HepG2 (cell line): ENCODE results near the gene DENND2D. TPM values are rescaled to one million over a fixed set of nuclear protein-coding genes. Genes with fewer than 3 reads are reported as not detected.
A peak's percentile ranks its signal among the peaks of the same experiment; 100 is the strongest.

Source experiments
- BATF2 ChIP-seq: sonication (generic); formaldehyde crosslinking; IDR thresholded peaks from 2 replicates; pipeline ENCODE4 v1.8.0; 2022; ENCODE audit warnings: mild to moderate bottlenecking, missing genetic modification reagents, moderate library complexity
- HMG20A ChIP-seq: IDR thresholded peaks from 2 replicates; pipeline ENCODE4 v1.6.1; 2016; ENCODE audit warnings: borderline replicate concordance
- KAT7 ChIP-seq: IDR thresholded peaks from 2 replicates; pipeline ENCODE4 v1.6.1; 2018; ENCODE audit warnings: borderline replicate concordance, missing compliant biosample characterization
- LBX2 ChIP-seq: sonication (generic); formaldehyde crosslinking; IDR thresholded peaks from 2 replicates; pipeline ENCODE4 v1.5.0; 2020; ENCODE audit warnings: missing genetic modification reagents, mild to moderate bottlenecking, borderline replicate concordance
- MEF2D ChIP-seq: sonication (generic); formaldehyde crosslinking; IDR thresholded peaks from 2 replicates; pipeline ENCODE4 v1.5.1; 2020; ENCODE audit warnings: mild to moderate bottlenecking, missing genetic modification reagents
- NONO ChIP-seq, 2 experiments: fragments of 450-650 bp in 1 of 2; sonication (generic) in 1 of 2; formaldehyde crosslinking in 1 of 2; IDR thresholded peaks in 1 of 2; conservative IDR thresholded peaks in 1 of 2; 2 replicates each; pipeline versions ENCODE4 v1.6.1 to v1.8.0; 2017 to 2022; ENCODE audit warnings: mild to moderate bottlenecking in 1 of 2, missing genetic modification reagents in 1 of 2, moderate library complexity in 1 of 2
- NR2F6 ChIP-seq, 2 experiments: IDR thresholded peaks; 2 replicates each; pipeline ENCODE4 v1.6.1; 2016; ENCODE audit warnings: antibody characterized with exemption in 1 of 2, mild to moderate bottlenecking in 1 of 2
- RFXAP ChIP-seq: sonication (generic); formaldehyde crosslinking; IDR thresholded peaks from 2 replicates; pipeline ENCODE4 v1.4.0; 2020; ENCODE audit warnings: missing genetic modification reagents, borderline replicate concordance
- SSRP1 ChIP-seq: IDR thresholded peaks from 2 replicates; pipeline ENCODE4 v1.6.1; 2016; ENCODE audit warnings: control low read depth
- TAF1 ChIP-seq: sonication (generic); formaldehyde crosslinking; IDR thresholded peaks from 2 replicates; pipeline ENCODE4 v1.4.0; 2020; ENCODE audit warnings: missing genetic modification reagents
- TCF7 ChIP-seq: sonication (generic); IDR thresholded peaks from 2 replicates; pipeline ENCODE4 v1.6.1; 2016; ENCODE audit warnings: antibody characterized with exemption, low read depth
- ZKSCAN5 ChIP-seq: sonication (generic); formaldehyde crosslinking; IDR thresholded peaks from 2 replicates; pipeline ENCODE4 v1.5.1; 2020; ENCODE audit warnings: mild to moderate bottlenecking, missing genetic modification reagents
- ZKSCAN8 ChIP-seq: IDR thresholded peaks from 2 replicates; pipeline ENCODE4 v1.6.1; 2016; ENCODE audit warnings: borderline replicate concordance, missing genetic modification reagents, missing compliant biosample characterization
- ZNF460 ChIP-seq: sonication (generic); formaldehyde crosslinking; IDR thresholded peaks from 2 replicates; pipeline ENCODE4 v1.5.1; 2020; ENCODE audit warnings: missing genetic modification reagents, mild to moderate bottlenecking, borderline replicate concordance
- ZNF562 ChIP-seq: sonication (generic); formaldehyde crosslinking; IDR thresholded peaks from 2 replicates; pipeline ENCODE4 v1.8.0; 2022; ENCODE audit warnings: missing genetic modification reagents, borderline replicate concordance
- ZNF747 ChIP-seq: sonication (generic); formaldehyde crosslinking; IDR thresholded peaks from 2 replicates; pipeline ENCODE4 v1.8.1; 2023; ENCODE audit warnings: missing genetic modification reagents, mild to moderate bottlenecking, borderline replicate concordance
- ZNF75D ChIP-seq: sonication (generic); formaldehyde crosslinking; IDR thresholded peaks from 2 replicates; pipeline ENCODE4 v1.8.1; 2023; ENCODE audit warnings: missing genetic modification reagents, mild to moderate bottlenecking, borderline replicate concordance
- ZNF777 ChIP-seq: sonication (generic); formaldehyde crosslinking; IDR thresholded peaks from 2 replicates; pipeline ENCODE4 v1.4.0; 2020; ENCODE audit warnings: missing genetic modification reagents
- ZNF83 ChIP-seq: sonication (generic); formaldehyde crosslinking; IDR thresholded peaks from 2 replicates; pipeline ENCODE4 v1.4.0; 2020; ENCODE audit warnings: missing genetic modification reagents, mild to moderate bottlenecking, borderline replicate concordance
- ZSCAN22 ChIP-seq: sonication (generic); formaldehyde crosslinking; IDR thresholded peaks from 2 replicates; pipeline ENCODE4 v1.4.0; 2020; ENCODE audit warnings: mild to moderate bottlenecking, missing genetic modification reagents
- ZSCAN31 ChIP-seq: sonication (generic); formaldehyde crosslinking; IDR thresholded peaks from 2 replicates; pipeline ENCODE4 v1.5.0; 2020; ENCODE audit warnings: low read depth, mild to moderate bottlenecking, missing genetic modification reagents
- polyA plus RNA-seq, 8 experiments: library from polyadenylated mRNA; depleted of rRNA in 3 of 8; stranded (reverse) in 7 of 8; unstranded in 1 of 8; fragments of >200 nt; fragmentation: Illumina TruSeq in 4 of 8; extraction: Trizol in 4 of 8; gene quantifications; 2 replicates each; pipeline versions ENCODE4 v1.2.1 to v1.2.3, GENCODE V29; 2011 to 2016; ENCODE audit warnings: low read depth in 4 of 8, missing spikeins in 1 of 8, mixed read lengths in 1 of 8; ENCODE audit not compliant: insufficient read depth in 1 of 8
- total RNA-seq, 5 experiments: library from RNA; depleted of rRNA; stranded (reverse); fragments of >200 nt; fragmentation: Illumina TruSeq; extraction: Trizol; gene quantifications; 2 replicates each; pipeline ENCODE4 v1.2.3, GENCODE V29; 2016; ENCODE audit warnings: low read depth in 1 of 5
- TF ChIP-seq, protein P1 (sequence below): sonication (generic); formaldehyde crosslinking; IDR thresholded peaks from 2 replicates; pipeline ENCODE4 v1.5.1; 2020; ENCODE audit warnings: mild to moderate bottlenecking, missing genetic modification reagents, moderate library complexity
- TF ChIP-seq, protein P2 (sequence below): sonication (generic); formaldehyde crosslinking; IDR thresholded peaks from 2 replicates; pipeline ENCODE4 v1.5.0; 2020; ENCODE audit warnings: mild to moderate bottlenecking, missing genetic modification reagents

DENND2D gene
- total and polyA plus RNA-seq, 2 of the 13 experiments (the other 11 are each of a cell fraction or from before 2014, with no cell fraction given), result 0.04 TPM; not detected in 1

GRCh38 chr1:111222308-111223125 is 22.1 kb upstream of the DENND2D start (continued):
- TF ChIP-seq, protein P1, sequence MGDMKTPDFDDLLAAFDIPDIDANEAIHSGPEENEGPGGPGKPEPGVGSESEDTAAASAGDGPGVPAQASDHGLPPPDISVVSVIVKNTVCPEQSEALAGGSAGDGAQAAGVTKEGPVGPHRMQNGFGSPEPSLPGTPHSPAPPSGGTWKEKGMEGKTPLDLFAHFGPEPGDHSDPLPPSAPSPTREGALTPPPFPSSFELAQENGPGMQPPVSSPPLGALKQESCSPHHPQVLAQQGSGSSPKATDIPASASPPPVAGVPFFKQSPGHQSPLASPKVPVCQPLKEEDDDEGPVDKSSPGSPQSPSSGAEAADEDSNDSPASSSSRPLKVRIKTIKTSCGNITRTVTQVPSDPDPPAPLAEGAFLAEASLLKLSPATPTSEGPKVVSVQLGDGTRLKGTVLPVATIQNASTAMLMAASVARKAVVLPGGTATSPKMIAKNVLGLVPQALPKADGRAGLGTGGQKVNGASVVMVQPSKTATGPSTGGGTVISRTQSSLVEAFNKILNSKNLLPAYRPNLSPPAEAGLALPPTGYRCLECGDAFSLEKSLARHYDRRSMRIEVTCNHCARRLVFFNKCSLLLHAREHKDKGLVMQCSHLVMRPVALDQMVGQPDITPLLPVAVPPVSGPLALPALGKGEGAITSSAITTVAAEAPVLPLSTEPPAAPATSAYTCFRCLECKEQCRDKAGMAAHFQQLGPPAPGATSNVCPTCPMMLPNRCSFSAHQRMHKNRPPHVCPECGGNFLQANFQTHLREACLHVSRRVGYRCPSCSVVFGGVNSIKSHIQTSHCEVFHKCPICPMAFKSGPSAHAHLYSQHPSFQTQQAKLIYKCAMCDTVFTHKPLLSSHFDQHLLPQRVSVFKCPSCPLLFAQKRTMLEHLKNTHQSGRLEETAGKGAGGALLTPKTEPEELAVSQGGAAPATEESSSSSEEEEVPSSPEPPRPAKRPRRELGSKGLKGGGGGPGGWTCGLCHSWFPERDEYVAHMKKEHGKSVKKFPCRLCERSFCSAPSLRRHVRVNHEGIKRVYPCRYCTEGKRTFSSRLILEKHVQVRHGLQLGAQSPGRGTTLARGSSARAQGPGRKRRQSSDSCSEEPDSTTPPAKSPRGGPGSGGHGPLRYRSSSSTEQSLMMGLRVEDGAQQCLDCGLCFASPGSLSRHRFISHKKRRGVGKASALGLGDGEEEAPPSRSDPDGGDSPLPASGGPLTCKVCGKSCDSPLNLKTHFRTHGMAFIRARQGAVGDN (CRISPR knock-in tag), result peak; percentile 52
- TF ChIP-seq NR2F6 (IDR thresholded peaks at IDR 0.05), result no peak
- no peak for TF ChIP-seq NR2F6 (CRISPR knock-in tag; IDR thresholded peaks at IDR 0.05)
- TF ChIP-seq ZKSCAN5, result no peak
- TF ChIP-seq HMG20A (CRISPR knock-in tag), result 0 out of 2 replicates have a peak, but pooled peaks have one; percentile 20
- TF ChIP-seq ZNF777 (CRISPR knock-in tag), result no peak
- TF ChIP-seq NONO (IDR thresholded peaks at IDR 0.05), result no peak
- 0 out of 2 replicates have a peak, but pooled peaks have one; percentile 25 for TF ChIP-seq NONO (CRISPR knock-in tag; conservative IDR thresholded peaks at IDR 0.05)
- no peak for TF ChIP-seq LBX2 (CRISPR knock-in tag)
- no peak for TF ChIP-seq ZKSCAN8 (CRISPR knock-in tag)
- TF ChIP-seq ZNF460, result no peak
- no peak for TF ChIP-seq TAF1 (CRISPR knock-in tag)
- no peak for TF ChIP-seq MEF2D
- TF ChIP-seq ZNF562, result no peak
- TF ChIP-seq ZNF83, result no peak
- no peak for TF ChIP-seq ZNF75D (CRISPR knock-in tag)
- 0 out of 2 replicates have a peak, but pooled peaks have one; percentile 29 for TF ChIP-seq ZSCAN31
- TF ChIP-seq ZSCAN22 (CRISPR knock-in tag), result no peak
- TF ChIP-seq SSRP1 (CRISPR knock-in tag), result no peak
- TF ChIP-seq RFXAP, result no peak
- no peak for TF ChIP-seq TCF7
- no peak for TF ChIP-seq KAT7
- no peak for TF ChIP-seq ZNF747
- no peak for TF ChIP-seq BATF2 (CRISPR knock-in tag)
- TF ChIP-seq, protein P2, sequence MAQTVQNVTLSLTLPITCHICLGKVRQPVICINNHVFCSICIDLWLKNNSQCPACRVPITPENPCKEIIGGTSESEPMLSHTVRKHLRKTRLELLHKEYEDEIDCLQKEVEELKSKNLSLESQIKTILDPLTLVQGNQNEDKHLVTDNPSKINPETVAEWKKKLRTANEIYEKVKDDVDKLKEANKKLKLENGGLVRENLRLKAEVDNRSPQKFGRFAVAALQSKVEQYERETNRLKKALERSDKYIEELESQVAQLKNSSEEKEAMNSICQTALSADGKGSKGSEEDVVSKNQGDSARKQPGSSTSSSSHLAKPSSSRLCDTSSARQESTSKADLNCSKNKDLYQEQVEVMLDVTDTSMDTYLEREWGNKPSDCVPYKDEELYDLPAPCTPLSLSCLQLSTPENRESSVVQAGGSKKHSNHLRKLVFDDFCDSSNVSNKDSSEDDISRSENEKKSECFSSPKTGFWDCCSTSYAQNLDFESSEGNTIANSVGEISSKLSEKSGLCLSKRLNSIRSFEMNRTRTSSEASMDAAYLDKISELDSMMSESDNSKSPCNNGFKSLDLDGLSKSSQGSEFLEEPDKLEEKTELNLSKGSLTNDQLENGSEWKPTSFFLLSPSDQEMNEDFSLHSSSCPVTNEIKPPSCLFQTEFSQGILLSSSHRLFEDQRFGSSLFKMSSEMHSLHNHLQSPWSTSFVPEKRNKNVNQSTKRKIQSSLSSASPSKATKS (CRISPR knock-in tag), result no peak
